Colonic mucosa (tissue), 4 donors: ENCODE measurements around the gene HOXC10. TPM values are rescaled to one million over a fixed set of nuclear protein-coding genes. Genes with fewer than 3 reads are reported as not detected.

ENCODE experiments used
- DNase-seq: peaks from one replicate; pipeline ENCODE4 v3.0.0-alpha.2; 2020
- H3K27ac ChIP-seq: fragments of 200-600 bp; one replicate; pipeline ENCODE4 v1.8.0; 2021
- H3K27me3 ChIP-seq: fragments of 200-600 bp; one replicate; pipeline ENCODE4 v1.8.0; 2021
- H3K36me3 ChIP-seq: fragments of 200-600 bp; one replicate; pipeline ENCODE4 v1.8.0; 2021
- H3K4me1 ChIP-seq: fragments of 200-600 bp; one replicate; pipeline ENCODE4 v1.8.0; 2021; ENCODE audit warnings: mild to moderate bottlenecking
- H3K4me3 ChIP-seq: fragments of 200-600 bp; one replicate; pipeline ENCODE4 v1.8.0; 2021
- H3K9ac ChIP-seq, 2 donors: one replicate each; pipeline ENCODE4 v1.7.0; 2013; ENCODE audit warnings: control low read depth in 2 of 2, low read depth in 2 of 2, low read length in 2 of 2
- H3K9me3 ChIP-seq: fragments of 200-600 bp; one replicate; pipeline ENCODE4 v1.8.0; 2021
- CTCF ChIP-seq: fragments of 200-600 bp; IDR thresholded peaks from one replicate; pipeline ENCODE4 v1.8.0; 2022; ENCODE audit warnings: antibody characterized with exemption, mild to moderate bottlenecking
- intact Hi-C: fragments of 100-400 bp; cut with DNase I; formaldehyde crosslinking; loops from one replicate; pipeline ENCODE4 v1.14.1; 2022
- total RNA-seq, 2 donors: library from RNA; stranded (reverse); fragmentation: NEBNext Ultra II Directional in 1 of 2; extraction: Animal tissue kit (Norgen Biotek cat#: 25700) in 1 of 2; gene quantifications; one replicate each; pipeline ENCODE4 v1.2.1, GENCODE V29; 2021
- donor health status: healthy.
- donor health status: DM: no; HTN: no; CAD: no.
- donor health status: DM: no; HTN: no; CAD: no.

The HOXC10 gene
- total RNA-seq, 2 donors from 2014 or later: not detected

DNA sequence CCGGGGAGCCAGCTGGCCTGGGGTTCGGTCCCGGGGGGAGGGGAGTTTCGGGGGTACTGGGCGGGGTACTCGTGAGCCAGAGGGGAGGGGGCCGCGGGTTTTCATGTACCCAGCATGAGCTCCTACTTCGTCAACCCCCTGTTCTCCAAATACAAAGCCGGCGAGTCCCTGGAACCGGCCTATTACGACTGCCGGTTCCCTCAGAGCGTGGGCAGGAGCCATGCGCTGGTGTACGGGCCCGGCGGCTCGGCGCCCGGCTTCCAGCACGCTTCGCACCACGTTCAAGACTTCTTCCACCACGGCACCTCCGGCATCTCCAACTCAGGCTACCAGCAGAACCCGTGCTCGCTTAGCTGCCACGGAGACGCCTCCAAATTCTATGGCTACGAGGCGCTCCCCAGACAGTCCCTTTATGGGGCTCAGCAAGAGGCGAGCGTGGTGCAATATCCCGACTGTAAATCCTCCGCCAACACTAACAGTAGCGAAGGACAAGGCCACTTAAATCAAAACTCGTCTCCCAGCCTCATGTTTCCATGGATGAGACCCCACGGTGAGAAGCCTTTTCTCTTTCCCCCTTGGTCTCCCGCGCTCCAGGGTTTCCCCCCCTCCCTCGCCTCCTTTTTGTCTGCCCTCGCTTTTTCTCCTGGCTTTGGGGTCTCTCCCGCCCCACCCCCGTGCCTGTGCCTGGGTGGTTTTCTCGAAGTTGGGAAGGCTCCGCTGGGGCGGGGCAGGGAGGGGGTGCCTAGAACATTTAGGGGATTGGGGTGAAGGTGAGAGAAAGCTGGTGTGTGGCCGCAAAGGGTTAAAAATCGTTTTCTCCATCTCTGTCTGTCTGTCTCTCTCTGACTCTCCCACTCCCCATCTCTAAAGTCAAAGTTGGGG, 24.5 kb downstream of the HOXC10 start:
- Histone ChIP-seq H3K36me3 (no peaks in the 10 kb centered on the region), H3K4me3 (no peak overlapping the region), H3K9me3 (no peaks in the 10 kb centered on the region), H3K9ac (no peak overlapping the region), H3K27me3 (peaks cover 92% of the 10 kb centered on the region), H3K4me1 (peaks cover 7% of the 10 kb centered on the region), H3K27ac (no peak overlapping the region)
- DNase-seq: no peak
- intact Hi-C loops: loop anchor here (10.0 kb wide), 1 partner anchor 345 kb away; no protein-coding TSS in a partner anchor
- no peak for TF ChIP-seq CTCF

- intact Hi-C loops: no loop called here
- DNase-seq: no peak
- TF ChIP-seq CTCF: no peak
- no peak overlapping the region for H3K4me3 ChIP-seq
- no peak overlapping the region for H3K27ac ChIP-seq
- H3K9me3 ChIP-seq: no peaks in the 10 kb centered on the region
- H3K36me3 ChIP-seq: no peaks in the 10 kb centered on the region
- peaks cover 7% of the 10 kb centered on the region for H3K4me1 ChIP-seq
- peaks cover 92% of the 10 kb centered on the region for H3K27me3 ChIP-seq
- H3K9ac ChIP-seq: no peak overlapping the region
These were observed 25.4 kb downstream of the HOXC10 start for GRCh38 chr12:54010053-54010971.

GRCh38 chr12:54010972-54011664, 26.2 kb downstream of the HOXC10 start:
- Histone ChIP-seq H3K36me3 (no peaks in the 10 kb centered on the region), H3K4me1 (peaks cover 2% of the 10 kb centered on the region), H3K27ac (no peak overlapping the region), H3K9ac (no peak overlapping the region), H3K27me3 (peaks cover 92% of the 10 kb centered on the region), H3K9me3 (no peaks in the 10 kb centered on the region), H3K4me3 (no peak overlapping the region)
- TF ChIP-seq CTCF: no peak
- no peak for DNase-seq
- intact Hi-C loops: no loop called here

DNA sequence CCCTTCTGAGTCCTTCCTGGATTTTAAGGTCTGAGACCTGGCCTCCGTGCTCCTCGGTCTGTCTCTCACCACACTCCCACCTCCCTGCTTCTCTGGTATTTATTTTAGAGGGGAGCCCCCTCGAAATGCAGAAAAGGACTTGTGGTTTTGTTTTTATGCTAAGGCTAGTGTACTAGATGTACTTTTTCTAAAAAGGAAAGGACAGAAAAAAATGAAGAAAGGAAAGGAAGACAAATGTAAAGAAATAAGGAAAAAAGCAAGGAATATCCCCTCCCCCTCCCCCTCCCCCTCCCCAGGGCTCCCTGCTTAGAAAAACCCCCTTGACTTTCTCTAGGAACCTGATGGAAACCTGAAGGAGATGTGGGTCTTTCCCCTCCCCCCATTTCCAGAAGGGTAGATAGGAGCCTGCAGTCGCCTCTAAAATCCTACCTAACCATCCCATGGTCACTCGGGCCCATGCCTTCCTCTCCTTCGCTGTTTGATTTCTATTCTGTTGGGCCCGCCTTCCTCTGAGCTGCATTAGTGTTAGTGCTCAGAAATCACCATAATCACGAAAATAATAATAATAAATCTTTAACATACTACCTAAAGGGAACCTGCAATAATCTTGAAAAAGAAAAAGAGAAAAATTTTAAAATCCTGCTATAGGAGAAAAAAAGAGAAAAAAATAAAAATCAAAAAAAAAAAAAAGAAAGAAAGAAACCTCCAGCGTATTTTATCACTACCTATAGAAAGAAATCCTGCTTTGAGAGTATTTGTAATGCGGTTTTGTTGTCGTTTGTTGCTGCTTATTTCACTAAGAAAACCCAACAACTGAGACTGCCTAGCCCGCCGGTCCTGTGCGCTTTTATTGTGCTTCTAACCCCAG, 27.0 kb downstream of the HOXC10 start:
- Histone ChIP-seq H3K4me3 (no peak overlapping the region), H3K9ac (no peak overlapping the region), H3K9me3 (no peaks in the 10 kb centered on the region), H3K36me3 (no peaks in the 10 kb centered on the region), H3K27ac (no peak overlapping the region), H3K4me1 (no peaks in the 10 kb centered on the region), H3K27me3 (peaks cover 92% of the 10 kb centered on the region)
- intact Hi-C loops: no loop called here
- DNase-seq: no peak
- TF ChIP-seq CTCF: no peak
